ENCODE data around the gene SERGEF.

Gene SERGEF

DNA sequence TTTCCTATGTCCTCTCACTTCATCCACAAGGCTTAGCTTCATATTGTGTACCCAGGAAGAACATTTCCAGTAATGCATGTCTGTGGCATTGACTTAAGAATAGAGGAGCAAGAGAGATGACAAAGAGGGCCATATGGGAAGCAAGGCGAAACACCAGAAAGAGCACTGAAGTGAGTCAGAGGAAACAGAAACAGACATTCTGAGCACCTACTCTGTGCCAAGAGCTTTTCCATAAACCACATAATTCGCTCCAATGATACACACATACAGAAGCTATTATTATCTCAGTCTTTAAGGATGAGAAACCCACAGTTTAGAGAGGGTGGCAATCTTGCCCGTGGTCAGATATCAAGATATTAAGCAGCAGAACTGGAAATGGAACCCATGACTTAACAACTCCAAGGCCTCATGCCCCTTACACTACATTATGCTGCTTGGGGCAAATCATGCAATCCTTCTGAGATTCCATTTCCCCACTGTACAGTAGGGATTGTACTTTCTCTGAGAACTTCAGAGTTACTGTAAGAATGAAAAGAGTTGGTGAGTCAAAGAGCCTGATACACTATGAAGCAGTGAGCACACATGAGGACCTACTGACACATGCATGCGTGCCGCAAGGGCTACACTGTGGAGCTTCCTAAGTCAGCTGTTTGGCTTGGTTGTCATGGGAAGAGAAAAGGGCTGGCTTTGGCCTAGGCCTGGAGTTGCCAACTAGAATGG, 151.7 kb downstream of the SERGEF start:
- no peak for DNase-seq (ENCODE audit: low read depth in 2 of 2)

DNA sequence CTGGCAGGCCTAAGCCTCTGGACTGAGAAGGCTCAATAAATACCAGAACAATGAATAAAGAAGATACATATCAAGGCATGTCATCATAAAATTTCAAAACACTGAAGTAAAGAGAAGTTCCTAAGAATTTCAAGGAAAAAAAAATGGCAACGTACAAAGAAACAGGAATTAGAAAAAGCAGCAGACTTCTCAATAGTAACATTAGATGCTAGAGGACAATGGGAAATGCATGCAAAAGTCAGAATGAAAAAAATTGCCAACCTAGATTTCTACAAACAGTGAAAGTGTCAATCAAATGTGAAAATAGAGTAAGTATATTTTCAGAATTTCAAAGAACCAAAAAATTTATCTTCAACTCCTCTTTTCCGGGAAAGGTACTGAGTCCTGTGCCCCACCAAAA, 153.3 kb downstream of the SERGEF start:
- DNase-seq (ENCODE audit: low read depth in 2 of 2) = no peak

DNA sequence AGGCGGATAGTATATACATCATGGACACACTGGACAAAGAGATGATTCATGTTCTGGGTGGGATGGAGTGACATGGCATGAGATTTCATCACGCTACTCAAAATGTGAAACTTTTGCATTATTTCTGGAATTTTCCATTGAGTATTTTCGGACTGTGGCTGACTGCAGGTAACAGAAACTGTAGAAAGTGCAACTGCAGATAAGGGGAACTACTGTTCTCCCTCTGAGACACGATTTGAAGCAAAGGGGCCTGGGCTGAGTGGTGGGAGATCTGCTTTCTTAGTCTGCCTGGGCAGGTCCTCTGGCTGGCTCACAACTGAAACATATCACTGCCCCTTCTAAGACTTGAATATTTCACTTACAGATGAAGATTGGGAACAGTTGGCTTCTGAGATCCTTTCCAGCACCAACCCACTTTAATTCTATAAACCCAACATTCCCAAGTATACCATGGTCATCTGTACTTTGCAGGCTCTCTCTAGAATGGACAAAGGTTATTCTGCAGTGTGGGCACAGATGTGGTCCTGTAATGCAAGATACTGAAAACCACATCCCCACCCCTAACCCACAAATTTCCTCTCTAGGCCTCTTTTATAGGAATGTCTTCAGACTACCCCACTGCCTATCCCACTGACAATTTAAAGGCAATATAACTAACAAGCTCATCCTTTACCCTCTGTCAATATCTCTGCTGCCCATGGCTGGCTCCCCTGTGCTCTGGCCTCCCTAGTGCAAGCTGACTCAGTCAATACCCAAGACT, 157.1 kb downstream of the SERGEF start:
- DNase-seq (ENCODE audit: low read depth in 2 of 2) = no peak

DNA sequence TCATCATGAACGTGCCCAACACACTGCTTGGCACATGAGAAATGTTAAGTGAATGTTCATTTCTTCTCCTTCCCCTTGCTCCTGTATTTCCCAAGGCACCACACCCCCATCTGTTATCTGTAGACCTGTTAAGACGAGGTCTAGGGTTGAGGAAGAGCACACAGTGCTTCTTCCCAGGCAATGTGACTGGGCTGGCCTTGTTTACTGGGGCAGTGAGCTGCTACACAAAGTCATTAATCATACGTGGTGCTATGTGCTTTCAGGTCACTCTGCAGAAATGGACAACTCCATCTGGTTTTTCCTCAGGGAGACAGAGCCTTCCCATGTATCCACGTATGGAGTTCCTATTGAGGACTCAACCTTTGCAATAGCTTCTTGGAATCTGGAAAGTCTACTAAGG, 159.6 kb downstream of the SERGEF start:
- DNase-seq (ENCODE audit: low read depth in 2 of 2) = no peak

DNA sequence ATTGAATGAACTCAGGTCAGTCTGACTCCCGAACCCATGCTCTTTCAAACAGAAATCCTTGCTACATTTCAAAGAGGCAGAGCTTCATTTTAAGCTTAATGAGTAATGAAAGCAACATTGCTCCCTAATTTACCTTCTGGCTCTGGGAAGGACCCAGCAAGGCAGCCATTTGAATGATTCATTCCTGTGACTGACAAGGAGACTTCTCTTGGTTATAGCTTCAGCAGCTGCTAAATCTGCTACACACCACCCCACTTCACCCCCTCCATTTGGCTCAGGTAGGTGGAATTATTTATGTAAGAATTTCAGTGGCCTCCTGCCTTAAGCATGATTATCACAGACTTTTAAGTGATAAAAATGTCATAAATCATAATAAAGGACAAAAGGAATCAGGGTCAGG, 160.6 kb downstream of the SERGEF start:
- no peak for DNase-seq (ENCODE audit: low read depth in 2 of 2)

DNA sequence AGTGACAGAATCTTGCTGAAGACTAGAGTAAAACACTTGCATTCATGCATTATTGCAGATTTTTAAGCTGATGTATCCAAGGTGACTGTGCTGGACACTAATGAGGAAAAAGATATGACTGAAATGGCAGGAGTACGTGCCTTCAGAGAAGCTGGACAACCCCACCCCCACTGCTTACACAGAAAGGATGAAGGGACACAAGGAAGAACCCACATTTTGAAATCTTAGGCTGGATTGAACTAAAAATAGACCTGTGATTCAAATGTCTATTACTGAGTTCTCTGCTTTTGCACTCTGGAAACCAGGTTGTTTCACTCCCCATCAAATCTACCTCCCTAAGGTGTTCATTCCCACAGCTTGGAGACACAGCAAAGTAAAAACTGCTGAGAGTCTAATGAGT, 161.2 kb downstream of the SERGEF start:
- DNase-seq (ENCODE audit: low read depth in 2 of 2) = no peak

DNA sequence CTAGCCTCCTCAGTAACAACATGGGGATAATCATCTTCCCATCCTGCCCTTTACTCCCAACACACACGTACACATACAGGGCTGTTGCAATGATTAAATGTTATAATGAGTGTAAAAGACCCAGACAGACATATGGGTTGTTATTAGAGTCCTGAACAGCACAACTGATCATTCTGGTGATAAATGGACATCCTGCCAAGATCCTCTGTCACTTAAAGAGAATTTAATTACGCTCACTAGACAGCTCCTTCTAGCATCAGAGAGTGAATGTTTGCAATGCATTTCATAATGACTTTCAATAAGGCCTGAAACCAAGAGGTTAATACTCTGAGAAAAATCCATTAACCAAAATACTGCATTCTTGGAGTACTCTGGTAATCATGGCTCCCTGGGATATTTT, 162.5 kb downstream of the SERGEF start:
- DNase-seq (ENCODE audit: low read depth in 2 of 2) = no peak

DNA sequence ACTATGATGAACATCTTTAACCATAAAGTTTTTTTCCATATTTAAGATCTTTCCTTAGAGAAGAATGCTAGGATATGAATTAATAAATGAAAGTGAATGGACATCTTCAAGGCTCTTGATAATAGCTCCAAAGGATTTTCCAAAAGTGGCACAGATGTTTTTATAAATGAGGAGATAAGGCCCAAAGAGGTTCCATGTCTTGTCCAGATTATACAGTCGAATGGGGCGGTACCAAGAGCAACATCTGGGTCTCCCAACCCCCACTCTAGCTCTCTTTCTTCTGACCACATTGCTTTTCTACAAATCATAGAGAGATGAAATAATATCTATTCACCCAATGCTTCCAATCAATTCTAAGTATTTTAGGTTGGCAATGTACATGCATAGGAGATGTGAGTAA, 164.1 kb downstream of the SERGEF start:
- no peak for DNase-seq (ENCODE audit: low read depth in 2 of 2)

DNA sequence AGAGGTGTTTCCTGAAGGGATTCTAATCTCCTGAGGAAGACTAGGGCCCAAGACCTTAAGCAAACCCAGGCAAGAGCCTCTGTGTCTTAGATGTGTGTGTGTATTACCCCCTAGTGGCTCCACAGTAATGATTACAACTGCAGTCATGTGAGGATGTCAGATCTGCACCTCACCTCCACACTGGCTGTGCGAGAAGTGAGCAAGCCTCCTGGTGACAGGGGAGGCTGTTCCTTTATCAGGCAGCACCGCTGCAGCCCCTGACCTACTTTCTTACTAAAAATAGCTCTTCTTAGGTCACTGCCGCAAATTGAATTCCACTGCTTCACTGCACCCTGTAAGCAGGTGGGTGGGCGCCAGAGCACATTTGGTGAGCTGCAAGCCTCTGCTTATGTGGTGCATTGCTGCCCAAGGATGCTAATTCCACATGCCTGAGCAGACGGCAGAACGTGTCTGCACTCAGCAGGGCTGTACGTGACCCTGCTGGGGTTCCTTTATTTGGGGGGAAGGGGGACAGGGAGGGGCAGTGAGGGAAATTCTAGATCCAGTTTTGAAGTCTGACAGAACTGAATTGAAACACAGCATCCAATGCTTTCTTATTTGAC, 165.9 kb downstream of the SERGEF start:
- no peak for DNase-seq (ENCODE audit: low read depth in 2 of 2)

DNA sequence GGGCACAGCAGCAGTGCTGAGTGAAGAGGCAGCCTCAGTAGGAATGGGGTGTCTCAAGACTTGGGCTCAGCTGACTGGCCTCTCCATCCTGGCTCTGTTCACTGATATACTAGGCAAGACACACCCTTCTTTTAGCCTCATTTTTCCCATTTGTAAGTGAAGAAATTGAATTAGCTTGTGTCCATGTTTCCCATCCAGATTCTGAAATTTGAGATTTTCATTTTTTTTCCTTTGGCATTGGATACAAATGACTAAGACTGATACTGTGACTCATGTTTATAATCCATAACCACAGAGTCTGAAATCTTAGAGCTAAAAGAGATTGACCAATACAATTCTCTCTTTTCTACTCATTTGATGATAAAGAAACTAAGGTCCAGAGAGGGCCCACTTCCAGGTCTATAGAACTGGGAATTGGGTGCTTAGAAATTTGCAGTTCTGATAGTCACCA, 167.4 kb downstream of the SERGEF start:
- no peak for DNase-seq (ENCODE audit: low read depth in 2 of 2)

DNA sequence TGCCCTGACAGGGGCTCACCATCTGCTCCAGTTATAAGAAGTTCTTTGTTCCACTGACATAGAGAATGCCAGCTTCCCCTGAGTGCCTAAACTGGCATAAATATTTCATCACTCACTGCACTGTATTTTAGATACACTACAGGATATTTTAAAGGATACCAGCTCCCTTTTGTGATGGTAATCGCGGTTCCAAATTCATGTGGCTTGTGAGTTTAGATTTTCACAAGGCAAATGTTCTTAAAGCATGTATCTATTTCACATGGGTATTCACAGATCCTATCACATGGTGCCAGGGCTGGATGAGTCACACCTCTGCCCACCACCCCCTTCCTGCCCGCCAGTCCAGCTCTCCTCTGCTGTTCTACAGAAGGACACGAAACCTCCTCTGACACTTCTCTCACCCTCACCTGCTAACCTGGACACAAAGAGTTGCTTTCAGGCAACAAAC, 172.7 kb downstream of the SERGEF start:
- no peak for DNase-seq (ENCODE audit: low read depth in 2 of 2)

DNA sequence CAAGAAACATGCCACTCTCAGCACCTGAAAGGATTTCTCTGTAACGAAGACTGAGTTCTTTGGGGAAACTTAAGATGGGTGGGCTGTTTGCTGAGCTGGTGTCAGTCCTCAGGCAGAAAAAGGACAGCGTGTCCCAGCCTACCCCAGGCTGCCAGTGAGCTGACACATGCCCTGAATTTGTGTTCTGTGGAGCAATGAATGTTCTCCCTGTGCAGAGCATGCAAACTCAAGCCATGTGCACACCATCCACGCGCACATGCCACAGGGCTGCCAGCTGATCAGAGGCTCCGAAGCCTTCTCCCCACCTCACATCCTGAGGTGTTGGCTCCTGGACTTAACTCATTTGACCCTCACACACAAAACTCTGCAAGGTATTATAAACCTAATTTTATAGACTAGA, 173.4 kb downstream of the SERGEF start:
- no peak for DNase-seq (ENCODE audit: low read depth in 2 of 2)

DNA sequence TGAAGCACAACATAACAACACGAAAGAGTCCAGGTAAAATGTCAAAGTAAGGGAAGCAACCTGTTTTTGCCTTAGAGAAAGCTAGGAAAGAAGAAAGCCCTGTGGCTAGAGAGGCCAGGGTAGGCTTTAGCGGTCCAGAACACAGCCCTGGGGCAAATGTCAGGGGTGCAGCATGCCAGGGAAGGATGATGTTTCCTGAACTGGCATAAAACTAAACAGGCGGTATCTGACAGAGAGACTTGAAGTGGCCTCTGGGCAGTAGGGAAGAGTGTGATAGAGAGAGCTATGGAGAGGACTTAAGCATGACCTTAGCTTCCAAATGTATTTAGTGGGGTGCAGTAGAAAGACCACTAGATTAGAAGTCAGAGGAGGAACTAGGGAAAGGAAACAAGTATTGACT, 174.7 kb downstream of the SERGEF start:
- DNase-seq (ENCODE audit: low read depth in 2 of 2) = no peak

DNA sequence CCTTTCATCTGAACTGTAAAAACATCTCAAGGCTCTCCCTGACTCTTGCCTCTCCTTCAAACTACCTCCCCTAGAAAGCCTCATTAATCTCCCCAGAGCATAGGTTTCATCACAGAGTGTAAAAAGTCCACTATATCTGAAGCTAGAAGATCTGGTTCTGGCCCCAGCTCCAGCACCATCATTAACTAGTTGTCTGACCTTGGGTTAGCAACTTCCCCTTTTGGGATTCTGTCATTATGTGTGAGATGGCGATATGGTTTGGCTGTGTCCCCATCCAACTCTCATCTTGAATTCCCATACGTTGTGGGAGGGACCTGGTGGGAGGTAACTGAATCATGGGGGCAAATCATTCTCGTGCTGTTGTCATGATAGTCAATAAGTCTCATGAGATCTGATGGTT, 181.0 kb downstream of the SERGEF start:
- DNase-seq (ENCODE audit: low read depth in 2 of 2) = no peak

DNA sequence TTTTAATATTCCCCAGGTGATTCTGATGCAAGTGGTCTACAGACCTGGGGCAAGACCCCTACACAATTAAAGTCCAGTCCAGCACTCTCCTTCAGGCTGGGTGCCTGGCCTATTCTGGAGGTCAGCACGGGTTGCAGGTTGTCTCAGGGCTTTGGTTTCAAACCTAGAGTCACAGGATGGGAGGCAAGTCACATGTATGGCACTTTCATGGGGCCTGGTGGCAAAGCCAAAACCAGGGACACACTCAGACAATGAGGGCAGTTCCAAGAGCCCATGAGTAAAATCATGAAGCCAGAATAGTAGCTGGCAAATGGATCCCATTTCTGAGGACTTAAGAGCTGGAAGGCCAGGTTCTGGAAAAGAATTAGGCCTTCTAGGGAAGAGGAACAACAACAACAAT, 181.6 kb downstream of the SERGEF start:
- DNase-seq (ENCODE audit: low read depth in 2 of 2) = no peak

DNA sequence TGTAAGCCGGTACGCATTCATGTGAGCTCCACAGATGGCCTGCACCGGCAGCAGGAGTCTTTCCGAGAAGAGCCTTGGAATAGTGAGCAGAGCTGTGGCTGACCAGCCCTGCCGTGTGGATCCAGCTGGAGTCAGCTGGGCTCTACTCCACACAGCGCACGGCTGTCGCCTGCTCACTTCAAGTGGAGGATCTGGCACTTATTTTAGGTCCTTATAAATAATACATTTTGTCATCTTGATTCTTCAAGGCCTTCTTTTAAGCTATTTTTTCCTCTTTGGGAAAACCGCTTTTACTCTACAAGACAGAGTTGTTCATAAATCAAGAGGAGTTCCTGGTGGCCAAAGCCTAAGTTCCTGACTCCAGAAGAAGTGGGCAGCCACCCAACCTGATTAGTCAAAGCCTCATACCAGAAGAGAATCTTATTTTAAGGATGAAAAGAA, 184.5 kb downstream of the SERGEF start:
- DNase-seq (ENCODE audit: low read depth in 2 of 2) = no peak

DNA sequence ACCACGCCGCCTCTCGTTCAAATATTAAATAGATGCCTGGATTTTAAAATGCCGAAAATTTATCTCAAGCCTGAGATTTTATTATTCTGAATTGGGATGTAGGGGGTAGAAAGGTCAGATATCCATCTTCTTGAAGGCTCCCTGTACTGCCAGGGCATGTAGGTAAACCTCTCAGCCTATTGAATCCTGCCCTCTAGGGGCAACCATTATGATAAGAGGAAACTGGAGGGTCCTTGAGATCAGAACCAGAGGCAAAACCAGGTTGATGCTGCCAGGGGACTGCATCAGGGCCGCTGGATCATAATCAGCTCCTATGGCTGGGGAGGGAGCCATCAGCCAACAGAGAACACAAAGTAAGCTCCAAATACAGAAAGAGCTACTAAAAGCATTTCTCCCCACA, 185.8 kb downstream of the SERGEF start:
- no peak for DNase-seq (ENCODE audit: low read depth in 2 of 2)

DNA sequence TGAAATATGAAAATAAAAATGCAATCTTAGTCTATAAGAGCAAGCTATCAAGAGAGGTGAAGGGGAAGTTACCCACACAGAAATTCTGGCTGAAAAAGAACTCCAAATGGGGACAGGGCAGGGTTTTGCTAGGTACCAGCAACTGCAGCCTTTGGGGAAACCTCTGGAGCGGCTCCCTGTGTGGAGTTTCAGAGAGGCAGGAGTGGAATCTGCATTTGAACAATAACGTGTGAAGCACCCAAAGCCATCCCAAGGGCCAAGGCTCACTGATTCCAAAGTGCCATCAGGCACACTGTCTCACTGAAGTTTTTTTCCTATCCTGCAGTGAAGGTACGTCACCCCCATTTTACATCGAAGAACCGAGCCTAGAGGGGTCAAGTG, 190.5 kb downstream of the SERGEF start:
- DNase-seq (ENCODE audit: low read depth in 2 of 2) = no peak

DNA sequence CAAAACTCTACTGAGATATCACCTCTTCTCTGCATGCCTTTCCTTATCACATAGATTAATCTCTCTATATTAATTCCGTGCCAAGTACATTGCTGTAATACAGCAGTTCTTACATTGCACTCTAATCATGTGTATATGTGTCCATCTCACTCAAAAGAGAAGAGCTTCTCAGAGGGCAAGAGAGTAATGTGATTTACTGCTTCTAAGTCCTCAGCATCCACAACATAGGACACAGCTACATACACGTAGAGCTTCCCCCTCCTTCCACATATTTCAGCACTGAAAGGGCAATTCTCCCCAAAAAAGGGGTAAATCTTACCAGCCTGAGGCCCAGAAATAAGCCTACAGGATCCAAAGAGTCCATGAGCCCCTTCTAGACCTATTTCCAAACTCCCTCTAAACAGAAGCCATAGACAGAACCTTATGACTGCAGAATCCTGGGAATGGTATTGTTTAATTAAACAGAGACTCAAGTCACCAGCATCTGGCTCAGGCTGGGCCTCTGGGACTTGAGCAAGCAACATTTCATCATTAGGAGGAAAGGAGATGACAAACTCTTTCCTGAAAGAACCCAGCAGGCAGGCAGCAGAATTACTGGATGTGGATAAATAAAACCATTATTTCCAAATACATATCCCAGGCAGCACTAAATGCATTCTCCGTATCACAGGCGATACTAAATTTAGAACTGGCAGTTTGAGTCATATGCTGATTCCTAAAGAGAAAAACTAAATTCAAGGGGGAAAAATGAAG, 191.0 kb downstream of the SERGEF start:
- DNase-seq (ENCODE audit: low read depth in 2 of 2) = no peak

DNA sequence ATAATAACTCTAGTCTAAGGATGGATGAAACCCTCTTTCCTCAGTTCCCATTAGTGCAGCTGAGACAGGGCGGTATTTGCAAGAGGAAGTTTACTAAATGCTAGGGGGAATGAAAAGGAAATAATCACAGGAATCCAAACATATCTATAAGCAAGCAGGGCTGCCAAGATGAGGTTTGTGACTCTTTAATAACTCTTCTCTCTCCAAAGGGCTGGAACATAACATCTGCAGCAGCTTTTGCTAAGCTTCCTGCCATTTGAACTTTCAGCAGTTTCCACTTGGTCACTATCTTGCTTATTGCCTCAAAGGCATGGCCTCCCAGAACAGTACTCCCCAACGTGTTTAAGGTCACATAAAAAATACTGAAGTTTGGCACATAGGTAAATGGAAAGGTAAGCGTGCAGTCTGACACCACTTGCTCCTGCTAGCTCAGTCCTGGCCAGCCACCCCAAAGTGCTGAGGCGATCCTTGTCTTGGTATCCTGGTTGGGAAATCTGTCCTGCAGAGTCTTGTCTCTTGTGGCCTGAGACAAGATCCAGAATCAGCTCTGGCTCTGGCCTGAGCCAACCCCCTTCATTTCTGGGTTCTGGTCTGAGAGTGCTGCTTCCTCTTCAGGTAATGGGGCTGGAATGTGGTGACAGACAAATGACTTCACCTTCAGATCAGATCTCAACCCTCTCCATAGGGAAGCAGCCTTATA, 196.5 kb downstream of the SERGEF start:
- no peak for DNase-seq (ENCODE audit: low read depth in 2 of 2)

DNA sequence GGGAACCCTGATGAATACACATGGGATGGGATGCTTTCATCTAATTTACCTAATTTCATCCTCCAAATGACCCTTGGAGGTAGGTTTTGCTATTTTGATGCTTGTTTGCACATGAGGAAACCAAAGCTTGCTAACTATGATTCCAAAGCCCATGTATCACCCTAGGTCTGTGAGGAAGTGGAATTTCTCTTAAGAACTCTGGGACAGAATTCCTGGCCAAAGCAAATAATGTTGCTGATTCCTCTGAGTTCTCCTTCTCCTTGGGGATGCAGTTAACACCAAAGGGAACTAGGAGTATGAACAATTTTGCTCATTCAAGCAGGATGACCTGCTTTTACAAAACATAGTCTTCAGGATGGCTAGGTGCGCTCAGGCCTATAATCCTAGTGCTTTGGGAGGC, 198.3 kb downstream of the SERGEF start:
- no peak for DNase-seq (ENCODE audit: low read depth in 2 of 2)
